ENCODE data around the gene ZNF22. TPM values are rescaled to one million over a fixed set of nuclear protein-coding genes. Genes with fewer than 3 reads are reported as not detected.

Gene ZNF22
- total RNA-seq, 1 donor from 2014 or later, result 9.2 TPM

DNA sequence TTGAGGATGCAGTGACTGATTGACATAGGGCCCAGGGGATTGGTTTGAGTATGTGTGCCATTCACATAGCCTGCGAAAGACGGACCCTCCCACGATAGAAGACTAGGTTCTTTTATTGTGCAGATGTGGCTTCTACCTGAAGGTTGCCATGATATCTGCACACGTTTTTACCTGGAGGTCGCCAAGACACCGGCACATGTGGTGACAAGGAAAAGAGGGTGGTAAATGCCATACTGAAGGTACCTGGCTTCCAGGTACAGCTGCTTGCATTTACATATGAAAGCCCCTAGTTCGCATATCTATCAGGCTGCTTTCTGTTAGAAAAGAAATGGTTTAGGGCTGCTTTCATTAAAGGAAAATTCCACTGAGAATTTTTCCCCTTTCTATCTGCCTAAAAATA lies 43.6 kb downstream of the ZNF22 start:
- no peaks in the 10 kb centered on the region for H3K36me3 ChIP-seq (ENCODE audit: control insufficient read depth, insufficient read depth, low read length)
- FAIRE-seq (peak; percentile 83), DNase-seq (ENCODE audit: low read depth) (no peak)
- no peak overlapping the region for H3K4me3 ChIP-seq (ENCODE audit: low read depth, low read length)
- TF ChIP-seq, protein P1, sequence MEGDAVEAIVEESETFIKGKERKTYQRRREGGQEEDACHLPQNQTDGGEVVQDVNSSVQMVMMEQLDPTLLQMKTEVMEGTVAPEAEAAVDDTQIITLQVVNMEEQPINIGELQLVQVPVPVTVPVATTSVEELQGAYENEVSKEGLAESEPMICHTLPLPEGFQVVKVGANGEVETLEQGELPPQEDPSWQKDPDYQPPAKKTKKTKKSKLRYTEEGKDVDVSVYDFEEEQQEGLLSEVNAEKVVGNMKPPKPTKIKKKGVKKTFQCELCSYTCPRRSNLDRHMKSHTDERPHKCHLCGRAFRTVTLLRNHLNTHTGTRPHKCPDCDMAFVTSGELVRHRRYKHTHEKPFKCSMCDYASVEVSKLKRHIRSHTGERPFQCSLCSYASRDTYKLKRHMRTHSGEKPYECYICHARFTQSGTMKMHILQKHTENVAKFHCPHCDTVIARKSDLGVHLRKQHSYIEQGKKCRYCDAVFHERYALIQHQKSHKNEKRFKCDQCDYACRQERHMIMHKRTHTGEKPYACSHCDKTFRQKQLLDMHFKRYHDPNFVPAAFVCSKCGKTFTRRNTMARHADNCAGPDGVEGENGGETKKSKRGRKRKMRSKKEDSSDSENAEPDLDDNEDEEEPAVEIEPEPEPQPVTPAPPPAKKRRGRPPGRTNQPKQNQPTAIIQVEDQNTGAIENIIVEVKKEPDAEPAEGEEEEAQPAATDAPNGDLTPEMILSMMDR (IDR thresholded peaks at IDR 0.05; ENCODE audit: insufficient read depth, low read length, severe bottlenecking), result no peak
- peaks cover 1% of the 10 kb centered on the region for H3K27me3 ChIP-seq (ENCODE audit: control insufficient read depth, insufficient read depth, low read length)

GRCh38 chr10:45050551-45051235 lies 50.0 kb downstream of the ZNF22 start:
- no peak overlapping the region for H3K4me3 ChIP-seq (ENCODE audit: low read depth, low read length)
- FAIRE-seq, result no peak
- TF ChIP-seq, protein P1 (IDR thresholded peaks at IDR 0.05; ENCODE audit: insufficient read depth, low read length, severe bottlenecking), result no peak
- H3K36me3 ChIP-seq (ENCODE audit: control insufficient read depth, insufficient read depth, low read length), result no peaks in the 10 kb centered on the region
- no peaks in the 10 kb centered on the region for H3K27me3 ChIP-seq (ENCODE audit: control insufficient read depth, insufficient read depth, low read length)
- no peak for DNase-seq (ENCODE audit: low read depth)

DNA sequence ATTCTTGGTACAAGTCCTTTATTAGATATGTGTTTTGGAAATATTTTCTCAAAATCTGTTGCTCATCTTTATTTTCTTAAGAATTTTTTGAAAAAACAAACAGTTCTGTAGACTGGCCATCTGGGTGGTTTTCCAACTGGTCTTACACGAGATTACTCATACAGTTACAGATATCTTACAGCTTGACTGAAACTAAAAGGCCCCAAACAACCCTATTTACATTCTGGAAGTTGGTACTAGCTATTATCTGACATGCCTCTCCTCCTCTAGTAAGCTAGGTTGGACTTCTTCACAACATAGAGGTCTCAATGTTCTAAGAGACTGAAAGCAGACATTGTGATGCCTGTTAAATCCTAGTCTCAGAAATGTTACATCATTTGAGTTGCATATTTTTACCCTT lies 52.0 kb downstream of the ZNF22 start:
- TF ChIP-seq, protein P1 (IDR thresholded peaks at IDR 0.05; ENCODE audit: insufficient read depth, low read length, severe bottlenecking), result no peak

GRCh38 chr10:45053569-45054100 lies 52.9 kb downstream of the ZNF22 start:
- Histone ChIP-seq H3K27me3 (ENCODE audit: control insufficient read depth, insufficient read depth, low read length) (no peaks in the 10 kb centered on the region), H3K4me3 (ENCODE audit: low read depth, low read length) (no peak overlapping the region), H3K36me3 (ENCODE audit: control insufficient read depth, insufficient read depth, low read length) (no peaks in the 10 kb centered on the region)
- TF ChIP-seq, protein P1 (IDR thresholded peaks at IDR 0.05; ENCODE audit: insufficient read depth, low read length, severe bottlenecking), result no peak
- no peak for FAIRE-seq
- DNase-seq (ENCODE audit: low read depth), result peak; percentile 39

More for the DNA sequence above, 52.0 kb downstream of the ZNF22 start:
- no peaks in the 10 kb centered on the region for H3K27me3 ChIP-seq (ENCODE audit: control insufficient read depth, insufficient read depth, low read length)
- no peak overlapping the region for H3K4me3 ChIP-seq (ENCODE audit: low read depth, low read length)
- DNase-seq (ENCODE audit: low read depth) (no peak), FAIRE-seq (no peak)
- H3K36me3 ChIP-seq (ENCODE audit: control insufficient read depth, insufficient read depth, low read length), result no peaks in the 10 kb centered on the region

Other genes with a start within 250 kb of the ZNF22 start
- gene TMEM72, start 89.6 kb upstream of the ZNF22 start, total RNA-seq, result not detected in 2 replicates
- gene RASSF4, start 41.1 kb upstream of the ZNF22 start, total RNA-seq, result 0.26 and 0.51 TPM in 2 replicates
- gene DEPP1, start 22.1 kb upstream of the ZNF22 start, total RNA-seq, result 0.26 and 1.0 TPM in 2 replicates

Data from bronchial epithelial cell (primary cell).